Stimulated activated CD8-positive, alpha-beta memory T cell treated with anti-CD3 and anti-CD28 coated beads, Interleukin-4, amount 100 ng/mL, for 24 hours (primary cell): ENCODE measurements around the gene TMEM220.
"Not testable (repeated sequence)": the region's sequence is repeated elsewhere in the genome, so short reads cannot be mapped to it uniquely, and the experiment has no call there.

Experiments used
- DNase-seq: peaks from one replicate; pipeline ENCODE4 v3.0.0-alpha.2; 2020; ENCODE audit warnings: low read depth

Gene TMEM220

GRCh38 chr17:10754861-10755591, 25.2 kb upstream of the TMEM220 start:
- no peak for DNase-seq

- no peak for DNase-seq
These were observed 24.3 kb upstream of the TMEM220 start for GRCh38 chr17:10754109-10754508.

- no peak for DNase-seq
These were observed 22.9 kb upstream of the TMEM220 start for GRCh38 chr17:10752696-10753095.

- no peak for DNase-seq
These were observed 21.7 kb upstream of the TMEM220 start for GRCh38 chr17:10751563-10751962.

- DNase-seq, result no peak
These were observed 20.4 kb upstream of the TMEM220 start for GRCh38 chr17:10750210-10750609.

- DNase-seq, result no peak
These were observed 18.8 kb upstream of the TMEM220 start for GRCh38 chr17:10748531-10749181.

DNA sequence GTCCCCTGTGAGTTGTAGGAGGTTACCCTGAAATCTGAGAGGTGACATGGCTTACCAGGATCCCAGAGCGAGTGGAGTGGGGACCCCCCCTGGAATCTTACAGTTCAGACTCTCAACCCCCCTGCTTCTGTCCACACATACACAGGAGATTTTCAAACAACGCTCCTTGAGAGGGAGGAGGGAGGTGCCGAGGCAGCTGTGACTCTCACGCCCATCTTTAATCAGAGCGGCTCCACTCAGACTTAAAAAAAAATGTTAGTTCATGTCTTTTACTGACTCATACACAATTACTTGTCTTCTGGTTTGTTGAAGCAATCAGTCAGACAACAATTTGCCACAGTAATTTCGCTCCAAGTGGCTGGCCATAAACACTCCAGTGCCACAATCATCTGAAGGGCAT, 15.4 kb upstream of the TMEM220 start:
- DNase-seq, result no peak

- DNase-seq, result no peak
These were observed 14.7 kb upstream of the TMEM220 start for GRCh38 chr17:10744501-10745000.

GRCh38 chr17:10743316-10744009, 13.6 kb upstream of the TMEM220 start:
- DNase-seq, result no peak

- no peak for DNase-seq
These were observed 12.6 kb upstream of the TMEM220 start for GRCh38 chr17:10742431-10742830.

GRCh38 chr17:10741416-10742135, 11.8 kb upstream of the TMEM220 start:
- no peak for DNase-seq

DNA sequence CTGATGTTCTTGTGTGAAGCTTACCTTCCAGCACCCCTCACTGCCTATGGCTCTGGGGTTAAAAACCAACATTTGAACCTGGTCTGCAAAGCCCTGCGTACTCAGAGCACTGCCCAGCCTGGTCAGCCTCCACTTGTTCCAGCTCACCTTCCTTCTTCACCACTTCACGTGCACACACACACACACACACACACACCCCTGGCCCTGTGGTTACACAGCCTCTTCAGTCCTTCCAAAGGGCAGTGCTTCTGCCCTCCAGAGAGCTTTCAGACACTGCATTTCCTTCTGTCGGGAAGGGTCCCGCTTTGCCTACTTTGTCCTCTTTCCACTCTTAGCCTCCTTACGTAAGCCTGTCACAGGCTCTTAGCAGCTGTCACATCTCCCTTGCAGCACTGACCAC, 9.6 kb upstream of the TMEM220 start:
- DNase-seq, result no peak

GRCh38 chr17:10738521-10739258, 8.9 kb upstream of the TMEM220 start:
- no peak for DNase-seq

DNA sequence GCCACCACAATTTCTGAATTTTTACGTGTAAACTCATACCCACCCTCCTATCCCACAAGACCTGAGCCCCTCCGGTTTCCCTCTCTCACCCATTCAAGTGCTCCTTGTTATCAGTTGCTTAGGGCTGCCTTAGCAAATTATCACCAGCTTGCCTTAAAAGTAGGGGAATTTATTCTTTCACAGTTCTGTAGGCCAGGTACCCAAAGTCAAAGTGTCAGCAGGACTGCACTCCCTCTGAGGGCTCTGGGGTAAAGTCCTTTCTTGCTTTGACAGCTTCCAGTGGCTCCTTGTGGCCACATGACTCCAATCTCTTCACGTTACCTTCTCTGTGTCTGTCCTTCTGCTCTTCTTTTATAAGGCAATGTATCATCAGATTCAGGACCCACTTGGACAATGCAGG, 7.9 kb upstream of the TMEM220 start:
- DNase-seq, result no peak

DNA sequence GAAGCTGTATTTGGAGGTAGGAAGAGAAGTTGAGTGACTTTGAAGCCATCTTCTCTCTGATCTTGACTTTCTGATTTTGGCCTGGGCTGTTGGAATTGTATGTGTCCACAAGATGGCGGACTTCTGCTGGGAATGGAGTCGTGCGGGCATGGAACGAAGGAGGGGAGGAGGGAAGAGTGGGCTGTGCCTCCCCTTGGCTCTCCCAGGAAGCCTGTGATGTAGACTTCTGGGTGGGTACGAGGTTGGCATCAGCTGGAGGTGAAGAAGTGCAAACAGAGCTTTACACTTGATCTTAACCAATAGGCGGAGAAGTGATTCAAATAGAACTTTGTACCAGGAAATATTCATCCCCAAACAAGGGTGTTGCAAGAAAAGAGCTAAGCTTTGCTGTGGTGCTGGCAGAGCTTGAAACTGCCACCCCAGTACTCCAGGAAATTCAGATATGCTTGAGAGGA, 7.4 kb upstream of the TMEM220 start:
- DNase-seq, result no peak

GRCh38 chr17:10735821-10736220, 6.0 kb upstream of the TMEM220 start:
- no peak for DNase-seq

DNA sequence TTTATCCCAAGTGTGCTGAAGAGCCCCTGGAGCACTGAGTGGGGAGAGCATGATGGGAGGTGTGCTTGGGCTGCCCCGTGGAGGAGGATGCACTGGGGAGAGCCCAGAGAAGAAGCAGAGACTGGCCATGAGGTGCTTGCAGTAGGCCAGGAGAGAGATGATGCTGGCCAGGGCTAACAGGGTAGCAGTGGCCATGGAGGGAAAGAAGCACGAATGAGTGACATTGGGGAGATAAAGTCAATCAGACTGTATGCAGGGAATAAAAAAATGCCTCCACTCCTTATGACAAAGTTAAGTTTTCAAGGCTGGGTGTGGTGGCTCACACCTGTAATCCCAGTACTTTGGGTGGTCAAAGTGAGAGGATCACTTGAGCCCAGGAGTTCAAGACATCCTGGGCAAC, 5.4 kb upstream of the TMEM220 start:
- DNase-seq, result no peak

- DNase-seq, result no peak
These were observed 3.8 kb upstream of the TMEM220 start for GRCh38 chr17:10733666-10734065.

DNA sequence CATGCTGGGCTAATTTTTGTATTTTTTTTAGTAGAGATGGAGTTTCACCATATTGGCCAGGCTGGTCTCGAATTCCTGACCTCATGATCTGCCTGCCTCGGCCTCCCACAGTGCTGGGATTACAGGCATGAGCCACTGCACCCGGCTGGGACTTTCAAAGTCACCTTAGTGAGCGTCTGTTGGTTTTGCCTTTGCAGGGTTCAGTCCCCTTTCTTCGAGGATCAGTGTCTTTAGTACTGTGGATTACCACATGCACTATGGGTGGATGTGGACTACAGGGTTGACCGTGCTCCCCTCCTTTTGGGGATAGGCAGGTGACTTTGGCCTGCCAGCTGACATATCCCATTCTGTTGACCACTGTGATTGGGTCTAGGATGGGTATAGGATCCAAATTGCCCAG, 2.3 kb upstream of the TMEM220 start:
- not testable (repeated sequence) for DNase-seq

GRCh38 chr17:10731408-10731879, 1.6 kb upstream of the TMEM220 start:
- no peak for DNase-seq

DNA sequence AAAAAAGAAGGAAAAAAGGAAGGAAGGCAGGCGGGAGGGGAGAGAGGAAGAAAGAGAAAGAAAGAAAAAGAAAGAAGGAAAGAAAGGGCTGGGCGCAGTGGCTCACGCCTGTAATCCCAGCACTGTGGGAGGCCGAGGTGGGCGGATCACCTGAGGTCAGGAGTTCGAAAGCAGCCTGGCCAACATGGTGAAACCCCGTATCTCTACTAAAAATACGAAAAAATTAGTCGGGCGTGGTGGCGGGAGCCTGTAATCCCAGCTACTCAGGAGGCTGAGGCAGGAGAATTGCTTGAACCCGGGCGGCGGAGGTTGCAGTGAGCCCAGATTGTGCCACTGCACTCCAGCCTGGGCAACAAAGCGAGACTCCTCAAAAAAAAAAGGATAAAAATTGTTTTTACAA, 424 bp upstream of the TMEM220 start:
- not testable (repeated sequence) for DNase-seq
